ENCODE measurements around the gene WTIP. TPM values are rescaled to one million over a fixed set of nuclear protein-coding genes. Genes with fewer than 3 reads are reported as not detected.
A peak's percentile ranks its signal among the peaks of the same experiment; 100 is the strongest.

WTIP gene
- total and polyA plus RNA-seq, 2 of the 13 experiments (the other 11 are each of a cell fraction or from before 2014, with no cell fraction given) = 15.0 to 18.1 TPM

GRCh38 chr19:34480971-34481841 is at the start of gene WTIP (continued):
- TF ChIP-seq ZNF646 (CRISPR knock-in tag; IDR thresholded peaks at IDR 0.05) (no peak), TOPORS (CRISPR knock-in tag; IDR thresholded peaks at IDR 0.05) (0 out of 2 replicates have a peak, but pooled peaks have one; percentile 28), ESRRA (CRISPR knock-in tag; IDR thresholded peaks at IDR 0.05; ENCODE audit: low read depth) (no peak), MAFF (IDR thresholded peaks at IDR 0.05; ENCODE audit: low read depth, low read length) (no peak), FOXM1 (CRISPR knock-in tag; IDR thresholded peaks at IDR 0.05) (no peak), TRIM22 (IDR thresholded peaks at IDR 0.05) (no peak), SNAPC4 (CRISPR knock-in tag; IDR thresholded peaks at IDR 0.05) (no peak), ZSCAN30 (CRISPR knock-in tag; IDR thresholded peaks at IDR 0.05) (no peak), BRD4 (CRISPR knock-in tag; IDR thresholded peaks at IDR 0.05) (no peak), MYPOP (CRISPR knock-in tag; IDR thresholded peaks at IDR 0.05) (no peak), ZMYM4 (CRISPR knock-in tag; IDR thresholded peaks at IDR 0.05) (no peak), ZNF83 (CRISPR knock-in tag; IDR thresholded peaks at IDR 0.05; ENCODE audit: borderline replicate concordance) (no peak), RFX3 (CRISPR knock-in tag; IDR thresholded peaks at IDR 0.05) (no peak), MXD3 (CRISPR knock-in tag; IDR thresholded peaks at IDR 0.05) (no peak; the same call in 1 of the 2 replicates)
